Tibial nerve (tissue), 4 donors: ENCODE measurements around the gene MT2A.

Experiments used
- CTCF ChIP-seq, 5 experiments: fragments of 200-600 bp in 3 of 5; fragments of 450-650 bp in 2 of 5; sonication (generic) in 3 of 5; IDR thresholded peaks; one replicate each; pipeline ENCODE4 v1.5.1; 2016 to 2019; ENCODE audit warnings: antibody characterized with exemption in 5 of 5, mild to moderate bottlenecking in 3 of 5, moderate library complexity in 2 of 5
- EP300 ChIP-seq, 2 donors: sonication (generic); formaldehyde crosslinking; IDR thresholded peaks; one replicate each; pipeline ENCODE4 v1.6.1; 2017; ENCODE audit warnings: antibody characterized with exemption in 2 of 2, mild to moderate bottlenecking in 1 of 2

- no peak for TF ChIP-seq EP300 (IDR thresholded peaks at IDR 0.05)
- TF ChIP-seq CTCF (IDR thresholded peaks at IDR 0.05): no peak
These were observed 2.9 kb upstream of the MT2A start for GRCh38 chr16:56605475-56605874.
